Lower leg skin (tissue), 4 donors: ENCODE results near the gene MRPL58. TPM values are rescaled to one million over a fixed set of nuclear protein-coding genes. Genes with fewer than 3 reads are reported as not detected.

Experiments
- DNase-seq, 2 donors: peaks; one replicate each; pipeline ENCODE4 v3.0.0-alpha.2; 2019; ENCODE audit warnings: low spot score in 2 of 2
- H3K4me3 ChIP-seq: fragments of 200-600 bp; sonication (generic); 2 replicates; pipeline ENCODE4 v1.5.1; 2017; ENCODE audit warnings: mild to moderate bottlenecking, low read depth; ENCODE audit not compliant: poor library complexity, severe bottlenecking
- CTCF ChIP-seq, 3 donors: fragments of 450-650 bp; IDR thresholded peaks; one replicate each; pipeline ENCODE4 v1.5.1; 2016; ENCODE audit warnings: antibody characterized with exemption in 3 of 3, mild to moderate bottlenecking in 3 of 3, moderate library complexity in 2 of 3
- POLR2A ChIP-seq, 2 donors: fragments of 450-650 bp; IDR thresholded peaks; one replicate each; pipeline ENCODE4 v1.6.1; 2016 to 2017; ENCODE audit warnings: antibody characterized with exemption in 2 of 2, mild to moderate bottlenecking in 1 of 2, moderate library complexity in 1 of 2
- WGBS, 2 donors: methylation state at CpG; one replicate each; pipeline ENCODE4 v1.1.5; 2018; 5-methylcytosine and 5-hydroxymethylcytosine counted together
- intact Hi-C: fragments of 100-400 bp; cut with DNase I; formaldehyde crosslinking; loops from one replicate; pipeline ENCODE4 v1.15.0; 2023; ENCODE audit warnings: low total_unique reads
- total RNA-seq, 4 donors: library from RNA; depleted of rRNA; stranded (reverse); fragments of >200 nt; gene quantifications; one replicate each; pipeline ENCODE4 v1.1.0, GENCODE V29; 2016

Gene MRPL58
- total RNA-seq, 4 donors from 2014 or later = 48.6 to 76.4 (median 58.8) TPM

- H3K4me3 ChIP-seq = no peak overlapping the region
- intact Hi-C loops = no loop called here
- 54 to 64% methylated on average over 3 of the region's 3 CpGs for WGBS, 2 donors
- no peak for DNase-seq
- TF ChIP-seq POLR2A (IDR thresholded peaks at IDR 0.05) (no peak), CTCF (IDR thresholded peaks at IDR 0.05) (no peak)
These were observed 42.1 kb upstream of the MRPL58 start for GRCh38 chr17:74970395-74970794.

- intact Hi-C loops = no loop called here
- H3K4me3 ChIP-seq = no peak overlapping the region
- DNase-seq = no peak
- TF ChIP-seq POLR2A (IDR thresholded peaks at IDR 0.05) = no peak
- no peak for TF ChIP-seq CTCF (IDR thresholded peaks at IDR 0.05)
- WGBS, 2 donors = 76 to 80% methylated on average over 8 of the region's 8 CpGs
These were observed 41.2 kb upstream of the MRPL58 start for GRCh38 chr17:74971069-74971841.

GRCh38 chr17:74971842-74972106 is 40.7 kb upstream of the MRPL58 start:
- intact Hi-C loops = no loop called here
- no peak for DNase-seq
- no peak overlapping the region for H3K4me3 ChIP-seq
- TF ChIP-seq CTCF (IDR thresholded peaks at IDR 0.05) (no peak), POLR2A (IDR thresholded peaks at IDR 0.05) (no peak)
- 29 to 61% methylated on average over 6 to 9 of the region's 9 CpGs for WGBS, 2 donors

GRCh38 chr17:74972107-74972972 is 40.1 kb upstream of the MRPL58 start, which contains the start of gene HID1:
HID1 (minus strand) TSS chr17:74972759; CDS start chr17:74972656, 103 bp downstream.
- peak in 1 of 2 donors; percentile 85 for DNase-seq
- 3 to 11% methylated on average over 31 to 45 of the region's 95 CpGs for WGBS, 2 donors
- peak within 1 kb of the TSS; percentile 18 for H3K4me3 ChIP-seq
- intact Hi-C loops = no loop called here
- TF ChIP-seq CTCF (IDR thresholded peaks at IDR 0.05) (no peak), POLR2A (IDR thresholded peaks at IDR 0.05) (no peak)

- DNase-seq = no peak
- no peak for TF ChIP-seq POLR2A (IDR thresholded peaks at IDR 0.05)
- TF ChIP-seq CTCF (IDR thresholded peaks at IDR 0.05) = no peak
- no peak overlapping the region for H3K4me3 ChIP-seq
- WGBS, 2 donors = 21 to 22% methylated on average over 17 of the region's 17 CpGs
- intact Hi-C loops = no loop called here
These were observed 39.5 kb upstream of the MRPL58 start for GRCh38 chr17:74972973-74973328.
